ENCODE data around the gene AFF3. TPM values are rescaled to one million over a fixed set of nuclear protein-coding genes. Genes with fewer than 3 reads are reported as not detected.

Gene AFF3
- total RNA-seq, 1 experiment from 2014 or later: not detected

GRCh38 chr2:99881901-99882591, 260.3 kb downstream of the AFF3 start:
- no peak overlapping the region for H3K27ac Mint-ChIP-seq (ENCODE audit: unreplicated experiment)

DNA sequence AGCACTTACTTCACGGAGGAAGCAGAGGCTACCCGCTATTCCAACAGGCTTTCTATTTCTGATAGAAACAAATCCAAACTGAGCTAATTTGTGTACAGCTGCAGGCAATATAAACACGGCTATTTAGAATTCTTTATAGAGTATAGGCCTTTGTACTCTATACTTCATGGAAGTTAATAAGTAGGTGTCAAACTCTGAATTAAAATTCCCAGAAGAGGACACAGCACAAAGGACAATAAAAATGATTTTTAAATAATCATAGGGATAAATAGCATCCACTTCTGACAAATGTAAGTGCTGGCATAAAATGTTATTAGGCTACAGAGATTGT, 261.5 kb downstream of the AFF3 start:
- Mint-ChIP-seq H3K36me3 (ENCODE audit: insufficient read depth, unreplicated experiment) (no peaks in the 10 kb centered on the region), H3K4me3 (ENCODE audit: low read depth, unreplicated experiment) (no peak overlapping the region), H3K27ac (ENCODE audit: unreplicated experiment) (no peak overlapping the region), H3K9me3 (ENCODE audit: low read depth, unreplicated experiment) (no peaks in the 10 kb centered on the region), H3K27me3 (ENCODE audit: unreplicated experiment) (peaks cover 72% of the 10 kb centered on the region), H3K4me1 (ENCODE audit: low read depth, unreplicated experiment) (no peaks in the 10 kb centered on the region)
- DNase-seq: no peak
- BruUV-seq (replicated peaks): no TSS peak
- intact Hi-C loops (cut with micrococcal nuclease; ENCODE audit: unreplicated experiment): no loop called here
- CTCF ChIA-PET: no interaction called here
- TF ChIP-seq, protein P1, sequence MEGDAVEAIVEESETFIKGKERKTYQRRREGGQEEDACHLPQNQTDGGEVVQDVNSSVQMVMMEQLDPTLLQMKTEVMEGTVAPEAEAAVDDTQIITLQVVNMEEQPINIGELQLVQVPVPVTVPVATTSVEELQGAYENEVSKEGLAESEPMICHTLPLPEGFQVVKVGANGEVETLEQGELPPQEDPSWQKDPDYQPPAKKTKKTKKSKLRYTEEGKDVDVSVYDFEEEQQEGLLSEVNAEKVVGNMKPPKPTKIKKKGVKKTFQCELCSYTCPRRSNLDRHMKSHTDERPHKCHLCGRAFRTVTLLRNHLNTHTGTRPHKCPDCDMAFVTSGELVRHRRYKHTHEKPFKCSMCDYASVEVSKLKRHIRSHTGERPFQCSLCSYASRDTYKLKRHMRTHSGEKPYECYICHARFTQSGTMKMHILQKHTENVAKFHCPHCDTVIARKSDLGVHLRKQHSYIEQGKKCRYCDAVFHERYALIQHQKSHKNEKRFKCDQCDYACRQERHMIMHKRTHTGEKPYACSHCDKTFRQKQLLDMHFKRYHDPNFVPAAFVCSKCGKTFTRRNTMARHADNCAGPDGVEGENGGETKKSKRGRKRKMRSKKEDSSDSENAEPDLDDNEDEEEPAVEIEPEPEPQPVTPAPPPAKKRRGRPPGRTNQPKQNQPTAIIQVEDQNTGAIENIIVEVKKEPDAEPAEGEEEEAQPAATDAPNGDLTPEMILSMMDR (IDR thresholded peaks at IDR 0.05; ENCODE audit: unreplicated experiment): no peak

More at GRCh38 chr2:99881901-99882591, 260.3 kb downstream of the AFF3 start:
- H3K4me1 Mint-ChIP-seq (ENCODE audit: low read depth, unreplicated experiment): no peaks in the 10 kb centered on the region
- H3K27me3 Mint-ChIP-seq (ENCODE audit: unreplicated experiment): peaks cover 68% of the 10 kb centered on the region
- no peaks in the 10 kb centered on the region for H3K36me3 Mint-ChIP-seq (ENCODE audit: insufficient read depth, unreplicated experiment)
- no peak overlapping the region for H3K4me3 Mint-ChIP-seq (ENCODE audit: low read depth, unreplicated experiment)
- TF ChIP-seq, protein P1 (IDR thresholded peaks at IDR 0.05; ENCODE audit: unreplicated experiment): no peak
- intact Hi-C loops (cut with micrococcal nuclease; ENCODE audit: unreplicated experiment): no loop called here
- CTCF ChIA-PET: interaction anchor here (1.2 kb wide), 1 partner anchor 10 kb away, joined by 4 read pairs; no protein-coding TSS in a partner anchor
- no peaks in the 10 kb centered on the region for H3K9me3 Mint-ChIP-seq (ENCODE audit: low read depth, unreplicated experiment)
- BruUV-seq (replicated peaks): no TSS peak
- DNase-seq: no peak

DNA sequence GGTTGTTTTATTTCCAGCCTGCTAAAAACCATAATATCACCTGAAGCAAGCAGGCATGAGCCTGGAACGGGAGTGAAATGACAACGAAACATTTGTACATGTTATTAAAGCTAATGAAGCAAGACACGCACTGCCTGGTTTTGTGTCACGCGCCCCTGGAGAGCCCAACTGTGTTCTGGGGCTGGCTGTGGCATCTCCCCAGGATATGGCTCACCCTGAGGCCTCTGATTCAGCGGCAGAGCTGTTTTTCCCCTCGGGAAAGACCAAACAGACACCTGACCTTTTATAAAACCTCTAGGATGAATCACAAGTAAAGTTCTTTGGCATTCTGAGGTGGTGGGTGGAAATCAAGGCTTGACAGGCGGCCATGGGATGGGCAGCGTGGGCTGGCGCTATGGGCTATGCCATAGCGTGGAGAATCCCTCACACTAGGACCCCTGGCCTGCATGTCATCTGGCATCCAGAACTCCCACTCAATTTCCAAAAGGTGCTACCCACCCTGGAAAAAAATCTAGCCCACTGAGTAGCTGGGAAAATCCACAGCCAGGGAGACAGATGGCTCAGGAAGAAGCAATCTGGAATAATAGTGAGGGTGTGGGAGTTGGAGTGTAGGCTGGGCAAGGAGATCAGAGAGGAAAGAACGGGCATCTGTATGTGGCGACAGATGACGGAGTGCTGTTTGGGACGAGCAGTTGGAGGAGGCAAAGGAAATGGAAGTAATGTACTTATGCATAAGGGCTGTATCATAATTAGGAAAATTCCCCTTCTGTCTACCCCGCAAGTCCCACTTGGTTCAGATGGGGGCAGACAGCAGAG, 262.0 kb downstream of the AFF3 start:
- CTCF ChIA-PET: no interaction called here
- no peaks in the 10 kb centered on the region for H3K36me3 Mint-ChIP-seq (ENCODE audit: insufficient read depth, unreplicated experiment)
- intact Hi-C loops (cut with micrococcal nuclease; ENCODE audit: unreplicated experiment): no loop called here
- no peak for DNase-seq
- no peaks in the 10 kb centered on the region for H3K9me3 Mint-ChIP-seq (ENCODE audit: low read depth, unreplicated experiment)
- TF ChIP-seq, protein P1 (IDR thresholded peaks at IDR 0.05; ENCODE audit: unreplicated experiment): no peak
- BruUV-seq (replicated peaks): no TSS peak
- H3K27me3 Mint-ChIP-seq (ENCODE audit: unreplicated experiment): peaks cover 72% of the 10 kb centered on the region
- no peak overlapping the region for H3K27ac Mint-ChIP-seq (ENCODE audit: unreplicated experiment)
- H3K4me3 Mint-ChIP-seq (ENCODE audit: low read depth, unreplicated experiment): no peak overlapping the region
- no peaks in the 10 kb centered on the region for H3K4me1 Mint-ChIP-seq (ENCODE audit: low read depth, unreplicated experiment)

- BruUV-seq (replicated peaks): no TSS peak
- Mint-ChIP-seq H3K27ac (ENCODE audit: unreplicated experiment) (no peak overlapping the region), H3K4me1 (ENCODE audit: low read depth, unreplicated experiment) (no peaks in the 10 kb centered on the region), H3K27me3 (ENCODE audit: unreplicated experiment) (peaks cover 64% of the 10 kb centered on the region), H3K4me3 (ENCODE audit: low read depth, unreplicated experiment) (no peak overlapping the region), H3K36me3 (ENCODE audit: insufficient read depth, unreplicated experiment) (no peaks in the 10 kb centered on the region), H3K9me3 (ENCODE audit: low read depth, unreplicated experiment) (no peaks in the 10 kb centered on the region)
- intact Hi-C loops (cut with micrococcal nuclease; ENCODE audit: unreplicated experiment): no loop called here
- TF ChIP-seq, protein P1 (IDR thresholded peaks at IDR 0.05; ENCODE audit: unreplicated experiment): no peak
- CTCF ChIA-PET: interaction anchor here (0.5 kb wide), 1 partner anchor 1867 kb away, joined by 4 read pairs; no protein-coding TSS in a partner anchor
- no peak for DNase-seq
These were observed 262.9 kb downstream of the AFF3 start for GRCh38 chr2:99879481-99879880.

All from Calu3 (cell line).